NCI-H2227 (cell line): ENCODE measurements around the gene TMEM63A.

Source experiments
- DNase-seq: peaks from one replicate; lab custom pipeline; 2025; ENCODE audit not compliant: unreplicated experiment; lab: John Stamatoyannopoulos, UW

Gene TMEM63A

DNA sequence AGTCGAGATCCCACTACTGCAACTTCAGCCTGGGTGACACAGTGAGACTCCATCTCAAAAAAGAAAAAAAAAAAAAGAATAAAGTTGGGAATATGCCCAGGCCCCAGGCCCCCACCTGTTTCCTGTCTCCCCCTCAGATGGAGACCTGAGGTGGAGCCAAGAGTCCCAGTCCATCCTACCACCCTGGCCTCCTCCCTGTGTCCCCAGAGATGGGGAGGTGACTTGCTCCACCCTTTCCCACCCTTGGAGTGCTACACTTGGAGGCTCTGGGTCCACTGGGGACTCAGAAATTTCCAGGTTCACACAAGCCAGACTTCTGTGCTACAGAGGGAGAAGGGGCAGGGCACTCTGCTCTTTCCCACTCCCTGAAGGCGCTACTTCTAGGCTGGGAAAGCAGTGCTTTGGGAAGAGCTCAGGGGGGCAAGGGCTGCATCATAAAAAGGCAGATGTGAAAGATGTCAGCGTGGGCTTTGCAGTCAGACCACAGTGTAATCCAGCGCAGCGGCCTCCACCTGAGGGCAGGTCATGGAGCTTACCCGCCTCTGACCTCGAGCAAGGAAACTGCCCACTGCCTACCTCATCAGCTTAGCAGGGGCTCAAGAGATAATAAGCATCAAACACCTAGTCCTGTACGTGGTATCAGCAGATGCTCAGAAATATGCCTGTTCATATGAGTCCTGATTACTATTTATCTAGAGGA, 13.4 kb downstream of the TMEM63A start:
- no peak for DNase-seq

DNA sequence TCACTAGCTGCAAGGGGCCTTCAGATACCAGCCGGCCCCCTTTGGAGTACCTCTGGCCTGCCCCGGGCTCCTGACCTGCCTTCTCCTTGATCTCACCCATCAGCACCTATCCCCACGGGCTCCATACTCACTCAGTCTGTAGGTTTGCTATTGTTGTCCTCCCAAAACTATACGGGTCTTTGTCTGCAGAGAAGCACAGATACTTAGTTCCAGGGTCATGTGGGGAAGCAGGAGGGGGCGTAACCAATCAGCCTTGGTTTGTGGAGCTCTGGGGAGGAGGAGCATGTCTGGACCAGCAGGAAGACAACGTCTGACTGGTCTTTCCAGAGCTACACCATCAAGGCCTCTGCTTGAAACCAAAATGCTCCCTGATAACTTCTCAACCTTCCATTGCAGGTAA, 15.2 kb downstream of the TMEM63A start:
- DNase-seq, result no peak

DNA sequence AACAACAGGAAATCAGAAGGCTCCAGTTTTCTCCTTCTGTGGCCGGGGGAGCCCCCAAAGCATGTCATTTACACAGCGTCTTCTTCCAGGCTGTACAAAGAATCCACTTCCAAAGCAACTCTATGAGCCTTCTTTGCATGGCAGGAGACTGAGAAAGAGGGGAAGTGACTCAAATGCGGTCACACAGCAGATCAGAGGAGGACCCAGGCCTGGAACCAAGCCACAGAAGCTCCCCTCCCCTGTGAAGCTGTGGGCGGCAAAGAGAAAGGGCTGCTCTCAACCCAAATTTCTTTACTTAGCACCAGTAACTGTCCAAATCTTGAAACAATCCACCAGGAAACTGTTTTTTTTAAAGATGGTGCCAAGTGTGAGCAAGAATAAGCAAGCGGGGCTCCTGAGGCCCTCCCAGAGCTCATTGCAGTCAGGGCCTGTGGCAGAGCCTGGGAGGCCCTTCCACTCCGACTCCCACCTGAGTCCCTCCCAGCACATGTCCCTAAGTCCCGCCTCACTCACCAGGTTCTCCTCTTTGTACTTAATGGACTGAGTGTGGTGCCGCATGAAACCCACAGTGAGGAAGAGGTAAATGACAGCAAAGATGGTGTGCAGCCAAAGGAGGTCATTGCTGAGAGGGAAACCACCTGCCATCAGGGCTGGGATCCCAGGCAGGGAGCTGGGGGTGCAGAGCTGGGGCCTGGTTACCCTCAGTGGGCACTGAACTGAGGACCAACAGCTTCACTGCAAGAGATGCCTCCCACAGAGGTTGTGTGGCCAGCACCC, 15.9 kb downstream of the TMEM63A start:
- DNase-seq, result no peak

DNA sequence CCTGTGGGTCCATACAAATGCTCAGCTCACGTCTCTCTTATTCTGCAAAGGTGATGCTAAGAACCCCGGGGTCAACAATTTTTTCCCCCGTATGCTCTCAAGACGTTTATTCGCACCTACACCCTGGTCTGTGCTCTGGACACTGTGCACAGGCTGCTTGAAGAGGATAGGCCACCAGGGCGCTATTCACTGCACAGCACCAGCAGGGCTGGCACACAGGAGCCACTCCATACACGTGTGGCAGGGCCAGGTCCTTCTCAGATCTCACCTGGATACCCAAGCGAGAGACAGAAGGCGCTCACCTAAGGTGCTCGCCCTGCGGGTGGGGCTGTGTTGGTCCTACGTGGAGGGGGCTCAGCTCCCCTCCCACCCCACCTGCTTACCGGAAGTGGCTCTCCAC, 16.7 kb downstream of the TMEM63A start:
- DNase-seq, result no peak

DNA sequence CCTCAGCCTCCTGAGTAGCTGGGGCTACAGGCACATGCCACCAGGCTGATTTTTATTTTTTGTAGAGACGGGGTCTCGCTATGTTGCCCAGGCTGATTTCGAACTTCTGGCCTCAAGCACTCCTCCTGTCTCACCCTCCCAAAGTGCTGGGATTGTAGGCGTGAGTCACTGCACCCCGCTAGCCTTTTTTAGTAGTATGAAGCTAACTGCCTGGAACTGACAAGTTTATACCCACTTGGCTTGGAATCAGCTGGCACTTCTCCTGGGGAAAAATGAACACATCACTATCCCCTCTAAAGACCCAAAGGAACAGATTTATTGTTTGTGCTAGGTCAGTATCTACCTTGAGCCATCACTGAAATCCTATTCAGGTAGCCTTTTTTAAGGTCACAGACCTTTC, 19.0 kb downstream of the TMEM63A start:
- DNase-seq, result no peak

DNA sequence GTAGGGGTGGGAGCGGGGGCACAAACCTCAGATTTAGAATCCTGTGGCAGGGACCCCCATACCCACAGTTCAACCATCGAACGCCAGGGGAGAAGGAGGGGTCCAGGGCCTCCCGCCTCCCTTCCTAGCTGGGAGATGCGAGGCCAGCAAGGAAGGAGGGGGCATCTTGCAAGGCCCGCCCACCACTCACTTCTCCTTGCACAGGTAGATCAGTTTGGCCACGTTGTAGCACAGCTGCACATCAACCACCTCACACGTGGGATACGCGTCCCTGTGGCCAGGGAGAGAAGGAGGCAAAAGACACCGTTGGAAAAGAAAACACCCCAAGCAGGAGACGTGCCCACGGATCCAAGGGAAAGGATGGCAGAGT, 19.6 kb downstream of the TMEM63A start:
- DNase-seq, result no peak

DNA sequence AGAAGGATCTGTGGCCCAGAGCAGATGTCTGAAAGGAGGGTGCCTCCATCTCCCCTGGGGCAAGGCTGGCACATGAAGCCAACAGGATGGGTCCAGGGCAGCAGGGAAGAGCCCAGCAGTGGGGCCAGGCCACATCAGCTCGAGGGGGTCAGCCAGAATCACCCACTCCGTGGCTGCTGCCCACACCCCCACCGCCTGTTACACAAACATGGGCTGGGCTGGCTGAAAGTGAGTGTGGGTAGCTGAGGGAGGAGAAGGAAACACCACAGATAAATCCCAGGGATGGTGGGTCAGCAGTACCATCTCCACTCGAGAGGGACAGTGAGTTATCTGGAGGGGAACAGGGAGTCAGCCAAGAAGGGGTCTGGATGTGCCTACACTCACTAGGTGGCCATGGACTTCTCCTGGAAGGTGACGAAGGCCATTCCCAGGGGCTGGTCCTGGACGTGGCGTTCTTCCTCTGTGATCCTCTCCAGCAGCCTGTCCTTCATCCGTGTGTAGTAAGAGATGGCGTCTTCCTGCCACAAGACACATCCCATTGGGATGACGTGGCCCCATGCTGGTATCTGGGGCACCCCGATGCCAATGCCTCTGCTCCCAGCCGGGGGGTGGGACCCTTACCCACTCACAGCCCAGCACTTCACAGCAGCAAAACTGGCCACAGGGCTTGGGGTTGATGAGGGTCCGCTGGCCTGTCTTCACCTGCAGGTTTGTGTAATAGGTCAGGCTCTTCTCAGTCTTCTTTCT, 20.2 kb downstream of the TMEM63A start:
- DNase-seq, result no peak

DNA sequence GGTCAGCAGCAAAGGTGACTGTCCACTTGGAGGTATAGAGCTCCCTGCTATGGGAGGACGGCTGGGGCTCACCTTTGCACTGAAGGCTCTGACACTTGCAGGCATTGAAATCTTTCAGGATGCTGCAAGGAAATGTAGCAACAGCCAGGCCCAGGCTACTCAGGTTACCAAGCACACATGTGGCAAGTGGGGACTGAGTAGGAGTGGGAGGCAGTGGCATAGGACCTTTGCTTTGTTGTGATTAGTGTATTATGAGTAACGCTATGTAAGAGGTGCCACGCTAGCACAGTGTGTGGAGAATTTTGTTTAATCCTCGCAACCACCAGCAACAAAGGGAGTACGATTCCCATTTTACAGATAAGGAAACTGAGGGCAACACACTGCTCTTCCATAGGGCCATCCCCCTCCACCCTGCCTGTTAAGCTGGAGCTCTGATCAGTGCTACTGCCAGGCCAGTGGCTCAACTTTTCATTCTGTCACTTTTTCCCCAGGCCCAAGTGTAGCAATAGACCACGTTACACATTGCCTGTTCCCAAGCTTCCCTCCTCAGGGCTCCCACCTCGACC, 21.2 kb downstream of the TMEM63A start:
- DNase-seq, result no peak

DNA sequence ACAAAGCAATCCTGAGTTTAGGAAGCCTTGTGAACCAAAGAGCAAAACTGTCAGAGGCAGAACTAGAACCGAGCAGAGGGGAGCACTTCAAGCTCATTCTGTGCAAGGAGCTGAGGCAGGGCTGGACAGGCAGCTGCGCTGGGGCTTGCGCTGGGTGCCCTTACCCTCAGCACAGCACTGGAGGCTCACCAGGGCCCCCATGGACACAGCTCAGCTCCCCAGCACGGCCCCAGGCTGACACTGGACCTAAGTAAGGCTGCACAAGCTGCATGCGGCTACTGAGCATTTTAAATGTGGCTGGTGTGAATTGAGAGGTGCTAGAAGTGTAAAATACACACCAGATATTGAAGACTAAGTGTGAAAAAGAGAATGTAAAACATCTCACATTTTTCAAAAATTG, 22.1 kb downstream of the TMEM63A start:
- no peak for DNase-seq

DNA sequence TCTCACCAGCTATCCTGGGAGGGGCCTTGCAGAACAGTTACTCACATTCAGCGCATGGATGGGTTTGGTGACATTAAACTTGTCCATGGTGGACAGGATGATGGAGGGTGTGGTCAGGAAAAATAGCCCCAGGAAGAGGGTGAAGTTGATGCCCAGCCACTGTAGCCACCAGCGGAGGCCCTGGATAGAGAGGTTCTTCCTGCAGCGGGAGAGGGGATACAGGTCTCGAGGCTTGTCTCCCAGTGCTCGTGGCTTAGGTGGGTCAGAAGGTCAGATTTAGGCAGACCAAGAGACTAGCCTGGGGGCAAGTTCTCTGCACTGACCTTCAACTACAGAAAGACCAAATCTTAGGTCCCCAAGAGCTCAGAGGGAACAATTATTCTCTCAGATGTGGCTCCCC, 23.0 kb downstream of the TMEM63A start:
- no peak for DNase-seq

DNA sequence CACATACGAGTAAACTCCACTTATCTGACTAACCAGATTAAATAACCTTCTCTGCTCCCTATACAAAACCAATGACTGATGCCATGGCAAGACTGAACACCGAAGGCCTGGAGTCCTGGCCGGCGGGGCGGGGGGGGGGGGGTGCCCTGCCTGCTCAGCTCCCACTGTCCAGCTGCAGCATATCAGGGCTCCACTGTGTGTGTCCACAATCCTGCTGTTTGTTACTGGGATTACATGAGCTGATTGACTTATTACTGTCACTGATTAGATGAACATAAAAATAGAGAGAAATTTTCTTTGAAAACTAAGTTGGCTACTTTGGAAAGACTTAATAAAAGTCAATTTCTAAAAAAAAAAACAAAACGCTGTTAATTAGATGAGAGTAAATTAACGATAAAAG, 24.9 kb downstream of the TMEM63A start:
- DNase-seq, result no peak

DNA sequence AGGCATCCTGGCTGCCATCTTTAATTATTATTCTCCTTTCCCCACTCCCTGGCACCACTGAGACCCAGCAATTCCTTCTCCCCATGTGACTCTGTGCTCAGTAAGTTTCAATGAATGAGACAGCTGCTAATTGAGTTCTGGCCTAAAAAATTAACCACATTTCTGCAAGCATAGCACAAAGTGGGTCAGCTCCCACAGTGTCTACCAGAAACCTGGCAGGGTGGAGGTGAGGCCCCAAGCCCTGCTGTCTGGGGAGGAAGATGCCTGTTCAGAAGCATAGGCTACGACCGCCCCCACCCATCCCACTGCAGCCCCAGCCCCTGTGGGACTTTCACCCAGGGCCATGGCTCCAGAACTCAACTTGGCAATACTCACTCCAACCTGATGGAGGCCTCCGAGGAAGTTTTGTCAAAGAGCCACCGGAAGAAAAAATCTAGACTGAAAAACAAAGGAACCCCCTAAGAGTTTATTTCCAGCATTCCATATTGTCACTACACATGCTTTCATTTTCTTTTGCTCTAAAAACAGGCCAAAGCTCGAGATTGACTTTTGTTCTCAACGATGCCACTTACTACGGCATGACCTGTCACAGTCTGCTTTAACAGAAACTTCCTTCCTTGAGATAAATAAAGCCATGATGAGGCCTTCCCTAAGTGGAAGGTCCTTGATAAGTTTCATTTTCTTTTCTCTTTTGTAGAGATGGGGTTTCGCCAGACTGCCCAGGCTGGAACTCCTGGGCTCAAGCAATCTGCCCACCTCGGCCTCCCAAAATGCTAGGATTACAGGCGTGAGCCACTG, 26.5 kb downstream of the TMEM63A start:
- DNase-seq, result no peak

DNA sequence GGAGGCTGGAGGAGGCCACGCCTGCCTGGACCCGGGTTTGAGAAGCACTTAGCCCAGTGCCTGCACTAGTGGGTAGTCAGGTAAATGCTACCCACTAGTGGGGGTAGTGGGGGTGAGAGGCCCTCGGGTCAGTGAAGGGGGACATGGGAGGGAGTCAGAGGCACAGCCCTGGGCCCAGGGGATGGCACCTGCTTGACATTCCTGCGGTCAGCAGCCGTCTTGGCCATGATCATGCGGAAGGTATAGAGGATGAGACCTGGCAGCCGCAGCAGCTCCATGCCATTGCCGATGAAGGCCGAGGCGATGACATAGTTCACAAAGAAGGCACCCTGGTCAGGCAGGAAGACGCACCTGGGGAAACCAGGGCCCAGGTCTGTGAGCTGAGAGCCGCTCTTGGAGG, 28.7 kb downstream of the TMEM63A start:
- no peak for DNase-seq

DNA sequence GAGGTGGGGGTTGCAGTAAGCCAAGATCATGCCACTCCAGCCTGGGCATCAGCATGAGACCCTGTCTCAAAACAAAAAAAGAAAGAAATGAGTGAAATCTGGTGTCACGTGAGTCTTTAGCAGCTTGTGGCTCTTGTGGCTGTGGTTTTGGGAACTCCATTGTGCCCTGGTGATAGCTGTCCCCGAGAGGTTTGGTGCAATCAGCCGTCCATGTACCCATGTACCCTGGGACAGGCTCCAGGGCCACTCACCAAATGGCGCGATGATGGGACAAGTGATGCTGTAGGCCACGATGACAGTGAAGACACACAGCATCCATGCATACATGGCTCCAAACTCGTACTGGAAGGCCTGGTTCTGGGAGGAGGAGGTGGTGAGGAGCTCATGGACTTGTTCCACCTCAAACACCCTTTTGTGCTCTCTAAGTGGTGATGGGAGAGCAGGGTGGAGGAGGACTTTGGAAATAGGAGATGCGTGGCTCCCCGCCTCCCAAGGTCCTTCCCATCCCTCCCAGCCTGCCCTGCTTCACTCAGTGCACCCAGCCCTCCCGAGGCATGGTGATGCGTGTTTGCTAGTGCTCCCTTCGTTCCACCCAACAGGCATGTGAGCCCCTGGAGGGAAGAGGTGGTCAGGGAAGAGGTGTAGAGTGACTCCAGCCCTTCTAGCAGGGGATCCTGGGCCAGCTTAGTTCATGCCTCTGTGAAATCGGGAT, 29.6 kb downstream of the TMEM63A start:
- DNase-seq, result no peak

DNA sequence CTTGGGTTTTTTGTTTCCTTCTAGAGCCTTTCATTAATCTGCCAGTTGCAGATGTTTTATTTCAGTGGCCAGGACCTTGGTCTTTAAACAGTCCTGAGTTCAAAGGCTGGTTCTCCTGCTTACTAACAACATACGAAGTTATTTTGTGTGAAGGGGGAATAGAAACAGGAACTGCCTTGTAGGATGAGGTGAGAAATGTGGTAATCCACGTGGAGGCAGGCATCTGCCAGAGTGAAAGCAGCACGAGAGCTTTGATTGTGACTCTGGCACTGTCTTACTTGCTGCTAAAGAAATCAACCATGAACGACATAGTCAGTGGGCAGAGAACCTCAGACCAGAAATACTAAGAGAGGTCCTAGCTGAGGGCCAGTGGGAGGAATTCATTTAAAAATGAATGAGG, 30.4 kb downstream of the TMEM63A start:
- no peak for DNase-seq

DNA sequence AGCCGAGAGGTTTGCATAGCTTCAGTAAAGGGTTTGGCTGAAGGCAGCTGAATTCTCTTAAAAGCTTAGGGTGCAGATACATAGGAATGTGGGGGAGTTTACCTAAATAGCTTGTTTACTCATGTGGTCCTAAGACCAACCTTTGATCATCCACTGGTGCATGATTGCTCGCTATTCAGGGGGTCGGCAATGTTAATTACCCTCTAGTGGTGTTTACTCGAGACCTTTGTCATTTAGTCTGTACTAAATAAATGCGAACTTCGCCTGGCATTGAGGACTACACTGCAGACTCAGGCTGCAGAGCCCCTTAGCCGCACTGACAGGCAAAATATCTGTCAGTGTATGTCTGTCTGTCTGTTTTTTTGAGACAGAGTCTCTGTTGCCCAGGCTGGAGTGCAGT, 31.8 kb downstream of the TMEM63A start:
- DNase-seq, result no peak

DNA sequence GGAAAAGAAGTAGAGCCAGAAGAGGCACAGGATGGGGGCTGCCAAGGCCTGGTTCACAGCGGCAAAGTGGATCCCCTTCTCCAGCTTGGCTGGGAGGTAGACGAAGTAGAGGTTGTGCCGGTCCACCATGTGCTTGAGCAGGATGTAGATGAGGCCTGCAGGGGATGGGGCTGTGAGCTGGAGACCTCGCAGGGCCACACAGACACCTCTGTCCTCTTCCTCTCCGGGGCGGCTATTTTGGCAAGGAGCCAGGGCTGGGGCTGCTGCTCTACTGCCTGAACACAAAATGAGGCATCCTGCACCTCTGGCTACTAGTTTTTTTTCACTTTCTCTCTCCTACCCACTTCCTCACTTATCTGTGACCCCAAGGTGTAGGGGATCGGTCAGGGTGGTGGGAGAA, 32.3 kb downstream of the TMEM63A start:
- DNase-seq, result no peak

DNA sequence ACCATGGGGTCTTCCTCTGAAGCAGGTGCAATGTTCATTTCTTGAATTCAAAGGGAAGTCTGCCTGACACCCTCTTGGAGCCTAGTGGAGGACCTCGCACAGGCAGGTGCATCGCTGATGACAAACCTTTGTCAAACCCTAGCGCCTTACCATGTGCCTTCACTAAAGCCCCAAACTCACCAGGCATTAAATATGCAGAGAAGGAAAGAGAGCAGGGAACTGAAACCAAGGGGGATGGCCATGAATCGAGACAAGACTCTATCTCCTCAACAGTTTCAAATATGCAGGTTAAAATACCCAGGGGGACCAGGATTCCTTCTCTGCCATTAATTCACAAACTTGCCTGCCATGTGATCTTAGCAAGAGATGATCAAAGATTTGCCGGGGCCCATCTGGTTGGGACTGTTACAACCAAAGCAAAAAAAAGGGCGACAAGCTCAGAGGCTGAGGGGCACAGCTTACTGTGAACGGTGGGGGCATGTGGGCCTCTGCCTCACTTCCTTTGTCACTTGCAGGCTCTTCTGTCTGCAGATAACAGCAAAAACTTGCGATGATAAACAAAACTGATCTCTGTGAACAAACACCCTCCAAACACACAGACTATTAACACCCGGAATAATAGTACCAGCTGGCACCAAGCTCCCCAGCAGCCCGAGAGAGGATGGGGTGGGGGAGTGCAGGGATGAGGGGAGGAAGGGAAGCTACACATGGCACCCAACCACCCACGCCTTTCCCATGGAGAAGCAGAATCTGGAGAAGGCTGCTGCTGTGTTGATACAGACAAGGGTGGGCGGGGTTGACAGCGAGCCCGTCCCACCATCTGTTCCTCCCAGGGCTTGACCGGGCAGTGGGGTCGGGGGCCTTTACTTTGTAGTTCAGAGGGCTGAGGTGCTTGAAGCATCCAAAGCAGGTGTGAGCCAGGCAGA, 33.9 kb downstream of the TMEM63A start:
- DNase-seq, result no peak

DNA sequence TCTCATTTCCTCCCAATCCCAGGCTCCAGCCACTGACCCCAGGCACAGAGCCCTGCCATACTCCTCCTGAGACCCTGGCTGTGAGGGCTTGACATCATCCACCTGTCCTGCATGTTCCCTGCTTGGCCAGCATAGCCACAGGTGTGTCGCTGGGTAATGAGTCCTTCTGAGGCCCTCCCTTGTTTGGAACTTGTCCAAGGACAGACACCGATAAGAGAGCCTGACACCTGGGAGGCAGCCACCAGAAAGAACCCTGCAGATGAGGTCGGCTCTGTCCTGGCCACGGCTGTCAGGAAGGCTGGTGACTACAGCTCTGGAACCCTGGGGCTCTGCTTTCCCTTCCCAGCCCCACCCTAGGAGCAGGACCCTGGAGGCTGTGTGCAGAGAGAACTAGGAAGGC, 34.6 kb downstream of the TMEM63A start:
- DNase-seq, result no peak
